ENCODE data around the gene CD300LD. TPM values are rescaled to one million over a fixed set of nuclear protein-coding genes. Genes with fewer than 3 reads are reported as not detected.
A peak's percentile ranks its signal among the peaks of the same experiment; 100 is the strongest.

CD300LD gene
- total RNA-seq, 4 donors from 2014 or later: not detected

DNA sequence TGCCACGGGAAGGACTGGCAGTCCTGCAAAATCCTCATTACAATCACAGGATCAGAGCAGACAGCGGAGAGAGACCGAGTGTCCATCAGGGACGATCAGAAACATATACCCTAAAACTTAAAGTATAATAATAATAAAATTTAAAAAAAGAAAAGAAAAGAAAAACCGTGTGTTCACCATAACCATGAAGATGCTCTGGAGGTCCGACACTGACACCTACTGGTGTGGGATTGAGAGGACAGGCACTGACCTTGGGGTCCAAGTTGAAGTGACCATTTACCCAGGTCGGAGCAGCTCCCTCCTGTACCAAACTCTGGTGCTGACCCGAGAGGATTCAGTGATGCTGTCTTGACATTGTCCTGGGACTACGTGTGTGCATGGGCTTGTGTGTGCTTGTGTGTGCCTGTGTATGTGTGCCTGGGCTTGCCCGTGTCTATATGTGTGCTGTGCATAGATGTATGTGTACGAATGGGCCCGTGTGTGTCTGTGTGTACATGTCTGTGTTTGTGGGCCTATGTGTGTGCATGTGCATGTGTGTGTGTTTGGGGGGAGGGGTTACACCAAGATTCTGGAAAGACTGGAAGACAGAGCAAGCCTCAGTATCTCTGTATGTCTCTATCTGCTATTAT lies 10.0 kb upstream of the CD300LD start:
- peaks cover 0 to 32% (median 0%) of the 10 kb centered on the region in 4 donors for H3K27me3 ChIP-seq
- intact Hi-C loops (cut with DNase I): no loop called here
- H3K27ac ChIP-seq: no peak overlapping the region
- TF ChIP-seq POLR2A (IDR thresholded peaks at IDR 0.05): no peak
- TF ChIP-seq, protein P1, sequence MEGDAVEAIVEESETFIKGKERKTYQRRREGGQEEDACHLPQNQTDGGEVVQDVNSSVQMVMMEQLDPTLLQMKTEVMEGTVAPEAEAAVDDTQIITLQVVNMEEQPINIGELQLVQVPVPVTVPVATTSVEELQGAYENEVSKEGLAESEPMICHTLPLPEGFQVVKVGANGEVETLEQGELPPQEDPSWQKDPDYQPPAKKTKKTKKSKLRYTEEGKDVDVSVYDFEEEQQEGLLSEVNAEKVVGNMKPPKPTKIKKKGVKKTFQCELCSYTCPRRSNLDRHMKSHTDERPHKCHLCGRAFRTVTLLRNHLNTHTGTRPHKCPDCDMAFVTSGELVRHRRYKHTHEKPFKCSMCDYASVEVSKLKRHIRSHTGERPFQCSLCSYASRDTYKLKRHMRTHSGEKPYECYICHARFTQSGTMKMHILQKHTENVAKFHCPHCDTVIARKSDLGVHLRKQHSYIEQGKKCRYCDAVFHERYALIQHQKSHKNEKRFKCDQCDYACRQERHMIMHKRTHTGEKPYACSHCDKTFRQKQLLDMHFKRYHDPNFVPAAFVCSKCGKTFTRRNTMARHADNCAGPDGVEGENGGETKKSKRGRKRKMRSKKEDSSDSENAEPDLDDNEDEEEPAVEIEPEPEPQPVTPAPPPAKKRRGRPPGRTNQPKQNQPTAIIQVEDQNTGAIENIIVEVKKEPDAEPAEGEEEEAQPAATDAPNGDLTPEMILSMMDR (IDR thresholded peaks at IDR 0.05): peak in 4 of 6 experiments; percentile 45 to 59 (median 48)
- no peaks in the 10 kb centered on the region for H3K9me3 ChIP-seq
- WGBS, 2 donors: 32 to 37% methylated on average over 11 to 12 of the region's 12 CpGs
- peaks cover 9 to 65% (median 22%) of the 10 kb centered on the region in 3 donors for H3K4me1 ChIP-seq
- H3K36me3 ChIP-seq: no peaks in the 10 kb centered on the region
- no peak for DNase-seq
- H3K4me3 ChIP-seq: no peak overlapping the region

DNA sequence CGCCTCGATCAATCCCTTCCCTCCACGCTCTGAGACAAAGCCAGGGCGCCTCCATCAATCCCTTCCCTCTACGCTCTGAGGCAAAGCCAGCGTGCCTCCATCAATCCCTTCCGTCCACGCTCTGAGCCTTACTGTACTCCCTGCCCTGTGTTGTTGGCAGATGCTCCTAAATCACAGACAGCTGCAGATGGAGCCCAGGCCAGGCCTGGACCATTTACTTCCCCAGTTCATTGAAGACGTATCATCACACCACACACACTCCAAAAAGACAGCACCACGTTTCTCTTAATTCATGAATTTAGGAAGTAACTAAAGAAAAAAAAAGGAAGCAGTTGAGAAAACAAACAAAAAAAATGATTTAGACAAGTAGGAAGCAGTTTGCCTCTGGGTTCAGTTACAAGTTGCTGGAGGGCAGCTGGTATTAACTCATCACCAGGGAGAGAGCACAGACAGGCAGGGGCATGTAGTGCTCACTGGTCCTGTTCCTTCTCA lies 7.4 kb upstream of the CD300LD start:
- 6 to 47% methylated on average over 2 to 6 of the region's 10 CpGs for WGBS, 2 donors
- TF ChIP-seq, protein P1 (IDR thresholded peaks at IDR 0.05): no peak
- TF ChIP-seq POLR2A (IDR thresholded peaks at IDR 0.05): no peak
- intact Hi-C loops (cut with DNase I): no loop called here
- no peak overlapping the region for H3K4me3 ChIP-seq
- no peak for DNase-seq
- H3K4me1 ChIP-seq: peaks cover 2 to 46% (median 8%) of the 10 kb centered on the region in 3 donors
- H3K36me3 ChIP-seq: no peaks in the 10 kb centered on the region
- H3K27me3 ChIP-seq: peaks cover 0 to 42% (median 0%) of the 10 kb centered on the region in 4 donors
- no peaks in the 10 kb centered on the region for H3K9me3 ChIP-seq
- no peak overlapping the region for H3K27ac ChIP-seq

DNA sequence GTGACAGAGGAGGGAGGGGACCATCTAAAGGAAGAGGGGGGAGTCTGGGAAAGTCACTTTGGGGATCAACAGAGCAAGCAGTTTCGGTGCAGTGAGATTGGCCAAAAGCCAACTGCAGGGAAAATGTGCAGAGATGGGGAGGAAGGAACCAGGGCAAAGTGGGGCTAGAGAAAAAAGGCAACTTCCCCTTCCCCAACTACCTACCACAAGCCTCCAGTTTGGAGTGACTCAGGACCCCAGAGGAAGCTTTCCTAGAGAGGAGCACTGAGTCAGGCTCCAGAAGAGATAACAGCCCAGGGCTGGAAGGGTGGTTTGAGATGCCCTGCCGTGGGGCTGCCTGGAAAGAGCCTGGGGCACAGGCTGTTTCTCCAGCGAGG lies 6.9 kb upstream of the CD300LD start:
- no peak for DNase-seq
- peaks cover 0 to 47% (median 0%) of the 10 kb centered on the region in 4 donors for H3K27me3 ChIP-seq
- TF ChIP-seq POLR2A (IDR thresholded peaks at IDR 0.05): no peak
- TF ChIP-seq, protein P1 (IDR thresholded peaks at IDR 0.05): no peak

DNA sequence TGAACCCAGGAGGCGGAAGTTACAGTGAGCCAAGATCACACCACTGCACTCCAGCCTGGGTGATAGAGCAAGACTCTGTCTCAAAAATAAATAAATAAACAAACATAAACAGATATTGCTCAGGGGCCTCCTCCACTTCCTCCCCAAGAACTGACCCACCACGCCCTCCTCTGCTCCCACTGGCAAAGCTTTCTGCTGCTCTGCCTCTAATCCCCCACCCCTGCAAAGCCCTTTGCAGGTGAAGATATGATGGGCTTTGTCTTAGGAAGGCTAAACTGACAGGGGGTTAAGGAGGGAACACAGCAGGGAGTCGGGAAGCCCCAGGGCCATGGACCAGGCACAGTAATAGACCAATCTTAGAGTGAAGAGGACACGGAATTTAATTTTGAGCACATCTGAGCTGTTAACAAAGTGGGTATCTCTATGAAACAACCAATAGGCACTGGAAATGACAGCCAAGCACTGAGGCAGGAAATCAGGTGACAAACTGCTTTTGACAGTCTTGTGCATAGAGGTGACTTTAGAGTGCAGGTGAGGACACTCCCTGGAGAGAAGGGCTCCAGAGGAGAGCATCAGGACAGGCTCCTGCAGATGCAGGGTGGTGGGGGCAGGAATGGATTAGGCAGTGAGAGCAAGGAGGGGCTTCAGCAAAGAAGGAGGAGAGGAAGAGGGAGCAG lies 6.4 kb upstream of the CD300LD start:
- Histone ChIP-seq H3K27me3 (peaks cover 0 to 53% (median 0%) of the 10 kb centered on the region in 4 donors), H3K4me3 (no peak overlapping the region), H3K4me1 (peaks cover 0 to 36% (median 0%) of the 10 kb centered on the region in 3 donors), H3K27ac (no peak overlapping the region), H3K36me3 (no peaks in the 10 kb centered on the region), H3K9me3 (no peaks in the 10 kb centered on the region)
- intact Hi-C loops (cut with DNase I): no loop called here
- no peak for TF ChIP-seq POLR2A (IDR thresholded peaks at IDR 0.05)
- TF ChIP-seq, protein P1 (IDR thresholded peaks at IDR 0.05): no peak
- no peak for DNase-seq
- WGBS, 2 donors: 75 to 77% methylated on average over 4 of the region's 4 CpGs

More for the DNA sequence above, 6.9 kb upstream of the CD300LD start:
- 0 to 3% methylated on average over 2 to 3 of the region's 3 CpGs for WGBS, 2 donors
- no peaks in the 10 kb centered on the region for H3K36me3 ChIP-seq
- intact Hi-C loops (cut with DNase I): no loop called here
- no peak overlapping the region for H3K4me3 ChIP-seq
- H3K9me3 ChIP-seq: no peaks in the 10 kb centered on the region
- no peak overlapping the region for H3K27ac ChIP-seq
- H3K4me1 ChIP-seq: peaks cover 0 to 41% (median 3%) of the 10 kb centered on the region in 3 donors
